ENCODE measurements around the gene PPARD. TPM values are rescaled to one million over a fixed set of nuclear protein-coding genes. Genes with fewer than 3 reads are reported as not detected.

PPARD gene
- total and polyA plus RNA-seq, 2 of the 13 experiments (the other 11 are each of a cell fraction or from before 2014, with no cell fraction given): 6.1 to 13.3 TPM

DNA sequence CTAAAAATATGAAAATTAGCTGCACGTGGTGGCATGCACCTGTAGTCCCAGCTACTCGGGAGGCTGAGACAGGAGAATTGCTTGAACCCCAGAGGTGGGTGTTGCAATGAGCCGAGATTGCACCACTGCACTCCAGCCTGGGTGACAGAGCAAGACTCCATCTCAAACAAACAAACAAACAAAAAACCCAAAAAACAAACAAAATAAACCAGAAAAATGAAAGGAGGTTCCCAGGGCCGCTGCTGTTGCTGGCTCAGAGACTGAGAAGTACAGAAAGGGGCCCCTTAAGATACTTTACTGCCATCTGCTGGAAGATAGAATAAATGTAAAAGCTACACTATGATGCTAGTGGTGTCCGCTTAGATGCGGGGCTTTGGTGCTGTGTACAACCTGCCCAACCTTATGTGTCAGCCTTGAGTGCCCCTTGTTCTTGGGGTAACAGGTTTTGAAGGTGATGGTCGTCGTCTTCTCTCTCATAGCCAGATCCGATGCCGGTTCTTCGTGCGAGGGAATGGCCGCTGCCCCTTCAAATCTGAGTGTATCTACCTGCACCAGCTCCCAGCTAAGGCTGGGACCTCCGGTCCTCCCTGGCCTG, 107.0 kb downstream of the PPARD start (continued):
- TF ChIP-seq, protein P1, sequence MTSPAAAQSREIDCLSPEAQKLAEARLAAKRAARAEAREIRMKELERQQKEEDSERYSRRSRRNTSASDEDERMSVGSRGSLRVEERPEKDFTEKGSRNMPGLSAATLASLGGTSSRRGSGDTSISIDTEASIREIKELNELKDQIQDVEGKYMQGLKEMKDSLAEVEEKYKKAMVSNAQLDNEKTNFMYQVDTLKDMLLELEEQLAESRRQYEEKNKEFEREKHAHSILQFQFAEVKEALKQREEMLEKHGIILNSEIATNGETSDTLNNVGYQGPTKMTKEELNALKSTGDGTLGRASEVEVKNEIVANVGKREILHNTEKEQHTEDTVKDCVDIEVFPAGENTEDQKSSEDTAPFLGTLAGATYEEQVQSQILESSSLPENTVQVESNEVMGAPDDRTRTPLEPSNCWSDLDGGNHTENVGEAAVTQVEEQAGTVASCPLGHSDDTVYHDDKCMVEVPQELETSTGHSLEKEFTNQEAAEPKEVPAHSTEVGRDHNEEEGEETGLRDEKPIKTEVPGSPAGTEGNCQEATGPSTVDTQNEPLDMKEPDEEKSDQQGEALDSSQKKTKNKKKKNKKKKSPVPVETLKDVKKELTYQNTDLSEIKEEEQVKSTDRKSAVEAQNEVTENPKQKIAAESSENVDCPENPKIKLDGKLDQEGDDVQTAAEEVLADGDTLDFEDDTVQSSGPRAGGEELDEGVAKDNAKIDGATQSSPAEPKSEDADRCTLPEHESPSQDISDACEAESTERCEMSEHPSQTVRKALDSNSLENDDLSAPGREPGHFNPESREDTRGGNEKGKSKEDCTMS (CRISPR knock-in tag; conservative IDR thresholded peaks at IDR 0.05): no peak
- TF ChIP-seq, protein P2, sequence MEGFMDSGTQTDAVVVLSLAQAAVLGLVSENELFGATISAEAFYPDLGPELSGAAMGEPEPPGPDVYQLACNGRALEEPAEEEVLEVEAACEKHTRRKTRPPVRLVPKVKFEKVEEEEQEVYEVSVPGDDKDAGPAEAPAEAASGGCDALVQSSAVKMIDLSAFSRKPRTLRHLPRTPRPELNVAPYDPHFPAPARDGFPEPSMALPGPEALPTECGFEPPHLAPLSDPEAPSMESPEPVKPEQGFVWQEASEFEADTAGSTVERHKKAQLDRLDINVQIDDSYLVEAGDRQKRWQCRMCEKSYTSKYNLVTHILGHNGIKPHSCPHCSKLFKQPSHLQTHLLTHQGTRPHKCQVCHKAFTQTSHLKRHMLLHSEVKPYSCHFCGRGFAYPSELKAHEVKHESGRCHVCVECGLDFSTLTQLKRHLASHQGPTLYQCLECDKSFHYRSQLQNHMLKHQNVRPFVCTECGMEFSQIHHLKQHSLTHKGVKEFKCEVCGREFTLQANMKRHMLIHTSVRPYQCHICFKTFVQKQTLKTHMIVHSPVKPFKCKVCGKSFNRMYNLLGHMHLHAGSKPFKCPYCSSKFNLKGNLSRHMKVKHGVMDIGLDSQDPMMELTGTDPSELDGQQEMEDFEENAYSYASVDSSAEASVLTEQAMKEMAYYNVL (CRISPR knock-in tag; IDR thresholded peaks at IDR 0.05; ENCODE audit: borderline replicate concordance): no peak
- TF ChIP-seq ZNF264 (CRISPR knock-in tag; IDR thresholded peaks at IDR 0.05): no peak
- TF ChIP-seq, protein P3, sequence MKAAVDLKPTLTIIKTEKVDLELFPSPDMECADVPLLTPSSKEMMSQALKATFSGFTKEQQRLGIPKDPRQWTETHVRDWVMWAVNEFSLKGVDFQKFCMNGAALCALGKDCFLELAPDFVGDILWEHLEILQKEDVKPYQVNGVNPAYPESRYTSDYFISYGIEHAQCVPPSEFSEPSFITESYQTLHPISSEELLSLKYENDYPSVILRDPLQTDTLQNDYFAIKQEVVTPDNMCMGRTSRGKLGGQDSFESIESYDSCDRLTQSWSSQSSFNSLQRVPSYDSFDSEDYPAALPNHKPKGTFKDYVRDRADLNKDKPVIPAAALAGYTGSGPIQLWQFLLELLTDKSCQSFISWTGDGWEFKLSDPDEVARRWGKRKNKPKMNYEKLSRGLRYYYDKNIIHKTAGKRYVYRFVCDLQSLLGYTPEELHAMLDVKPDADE (CRISPR knock-in tag; IDR thresholded peaks at IDR 0.05): no peak
- no peak for TF ChIP-seq PHB2 (IDR thresholded peaks at IDR 0.05; ENCODE audit: partially characterized antibody)
- TF ChIP-seq, protein P4, sequence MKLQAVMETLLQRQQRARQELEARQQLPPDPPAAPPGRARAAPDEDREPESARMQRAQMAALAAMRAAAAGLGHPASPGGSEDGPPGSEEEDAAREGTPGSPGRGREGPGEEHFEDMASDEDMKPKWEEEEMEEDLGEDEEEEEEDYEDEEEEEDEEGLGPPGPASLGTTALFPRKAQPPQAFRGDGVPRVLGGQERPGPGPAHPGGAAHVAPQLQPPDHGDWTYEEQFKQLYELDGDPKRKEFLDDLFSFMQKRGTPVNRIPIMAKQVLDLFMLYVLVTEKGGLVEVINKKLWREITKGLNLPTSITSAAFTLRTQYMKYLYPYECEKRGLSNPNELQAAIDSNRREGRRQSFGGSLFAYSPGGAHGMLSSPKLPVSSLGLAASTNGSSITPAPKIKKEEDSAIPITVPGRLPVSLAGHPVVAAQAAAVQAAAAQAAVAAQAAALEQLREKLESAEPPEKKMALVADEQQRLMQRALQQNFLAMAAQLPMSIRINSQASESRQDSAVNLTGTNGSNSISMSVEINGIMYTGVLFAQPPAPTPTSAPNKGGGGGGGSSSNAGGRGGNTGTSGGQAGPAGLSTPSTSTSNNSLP (IDR thresholded peaks at IDR 0.05; ENCODE audit: low read depth, low read length): no peak
- peak; percentile 57; the same call in 1 of the 2 replicates for TF ChIP-seq PHF21A (CRISPR knock-in tag; IDR thresholded peaks at IDR 0.05)
- TF ChIP-seq CC2D1A (CRISPR knock-in tag; IDR thresholded peaks at IDR 0.05): no peak
- TF ChIP-seq, protein P5, sequence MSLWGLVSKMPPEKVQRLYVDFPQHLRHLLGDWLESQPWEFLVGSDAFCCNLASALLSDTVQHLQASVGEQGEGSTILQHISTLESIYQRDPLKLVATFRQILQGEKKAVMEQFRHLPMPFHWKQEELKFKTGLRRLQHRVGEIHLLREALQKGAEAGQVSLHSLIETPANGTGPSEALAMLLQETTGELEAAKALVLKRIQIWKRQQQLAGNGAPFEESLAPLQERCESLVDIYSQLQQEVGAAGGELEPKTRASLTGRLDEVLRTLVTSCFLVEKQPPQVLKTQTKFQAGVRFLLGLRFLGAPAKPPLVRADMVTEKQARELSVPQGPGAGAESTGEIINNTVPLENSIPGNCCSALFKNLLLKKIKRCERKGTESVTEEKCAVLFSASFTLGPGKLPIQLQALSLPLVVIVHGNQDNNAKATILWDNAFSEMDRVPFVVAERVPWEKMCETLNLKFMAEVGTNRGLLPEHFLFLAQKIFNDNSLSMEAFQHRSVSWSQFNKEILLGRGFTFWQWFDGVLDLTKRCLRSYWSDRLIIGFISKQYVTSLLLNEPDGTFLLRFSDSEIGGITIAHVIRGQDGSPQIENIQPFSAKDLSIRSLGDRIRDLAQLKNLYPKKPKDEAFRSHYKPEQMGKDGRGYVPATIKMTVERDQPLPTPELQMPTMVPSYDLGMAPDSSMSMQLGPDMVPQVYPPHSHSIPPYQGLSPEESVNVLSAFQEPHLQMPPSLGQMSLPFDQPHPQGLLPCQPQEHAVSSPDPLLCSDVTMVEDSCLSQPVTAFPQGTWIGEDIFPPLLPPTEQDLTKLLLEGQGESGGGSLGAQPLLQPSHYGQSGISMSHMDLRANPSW (CRISPR knock-in tag; IDR thresholded peaks at IDR 0.05; ENCODE audit: borderline replicate concordance): no peak
- no peak for TF ChIP-seq ZNF569 (CRISPR knock-in tag; IDR thresholded peaks at IDR 0.05; ENCODE audit: borderline replicate concordance)
- no peak for TF ChIP-seq ZNF234 (CRISPR knock-in tag; conservative IDR thresholded peaks at IDR 0.05)
- no peak for TF ChIP-seq CCDC6 (CRISPR knock-in tag; IDR thresholded peaks at IDR 0.05)
- TF ChIP-seq ZKSCAN5 (CRISPR knock-in tag; IDR thresholded peaks at IDR 0.05): no peak
- TF ChIP-seq, protein P6, sequence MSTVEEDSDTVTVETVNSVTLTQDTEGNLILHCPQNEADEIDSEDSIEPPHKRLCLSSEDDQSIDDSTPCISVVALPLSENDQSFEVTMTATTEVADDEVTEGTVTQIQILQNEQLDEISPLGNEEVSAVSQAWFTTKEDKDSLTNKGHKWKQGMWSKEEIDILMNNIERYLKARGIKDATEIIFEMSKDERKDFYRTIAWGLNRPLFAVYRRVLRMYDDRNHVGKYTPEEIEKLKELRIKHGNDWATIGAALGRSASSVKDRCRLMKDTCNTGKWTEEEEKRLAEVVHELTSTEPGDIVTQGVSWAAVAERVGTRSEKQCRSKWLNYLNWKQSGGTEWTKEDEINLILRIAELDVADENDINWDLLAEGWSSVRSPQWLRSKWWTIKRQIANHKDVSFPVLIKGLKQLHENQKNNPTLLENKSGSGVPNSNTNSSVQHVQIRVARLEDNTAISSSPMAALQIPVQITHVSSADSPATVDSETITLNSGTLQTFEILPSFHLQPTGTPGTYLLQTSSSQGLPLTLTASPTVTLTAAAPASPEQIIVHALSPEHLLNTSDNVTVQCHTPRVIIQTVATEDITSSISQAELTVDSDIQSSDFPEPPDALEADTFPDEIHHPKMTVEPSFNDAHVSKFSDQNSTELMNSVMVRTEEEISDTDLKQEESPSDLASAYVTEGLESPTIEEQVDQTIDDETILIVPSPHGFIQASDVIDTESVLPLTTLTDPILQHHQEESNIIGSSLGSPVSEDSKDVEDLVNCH (CRISPR knock-in tag; IDR thresholded peaks at IDR 0.05): no peak
- TF ChIP-seq KLF11 (CRISPR knock-in tag; IDR thresholded peaks at IDR 0.05): 0 out of 2 replicates have a peak, but pooled peaks have one; percentile 27
- TF ChIP-seq CCAR2 (optimal IDR thresholded peaks at IDR 0.05; ENCODE audit: low read depth, low read length): no peak

Data from HepG2 (cell line).